ENCODE results near the gene CA11. TPM values are rescaled to one million over a fixed set of nuclear protein-coding genes. Genes with fewer than 3 reads are reported as not detected.
"Not testable (repeated sequence)": the region's sequence is repeated elsewhere in the genome, so short reads cannot be mapped to it uniquely, and the experiment has no call there.

CA11 gene
- total RNA-seq, 1 donor from 2014 or later, result 9.6 TPM

GRCh38 chr19:48641850-48642249 lies 4.1 kb downstream of the CA11 start:
- no peak for DNase-seq (ENCODE audit: low spot score)

GRCh38 chr19:48639483-48640375 lies 6.3 kb downstream of the CA11 start:
- no peak for DNase-seq (ENCODE audit: low spot score)

DNA sequence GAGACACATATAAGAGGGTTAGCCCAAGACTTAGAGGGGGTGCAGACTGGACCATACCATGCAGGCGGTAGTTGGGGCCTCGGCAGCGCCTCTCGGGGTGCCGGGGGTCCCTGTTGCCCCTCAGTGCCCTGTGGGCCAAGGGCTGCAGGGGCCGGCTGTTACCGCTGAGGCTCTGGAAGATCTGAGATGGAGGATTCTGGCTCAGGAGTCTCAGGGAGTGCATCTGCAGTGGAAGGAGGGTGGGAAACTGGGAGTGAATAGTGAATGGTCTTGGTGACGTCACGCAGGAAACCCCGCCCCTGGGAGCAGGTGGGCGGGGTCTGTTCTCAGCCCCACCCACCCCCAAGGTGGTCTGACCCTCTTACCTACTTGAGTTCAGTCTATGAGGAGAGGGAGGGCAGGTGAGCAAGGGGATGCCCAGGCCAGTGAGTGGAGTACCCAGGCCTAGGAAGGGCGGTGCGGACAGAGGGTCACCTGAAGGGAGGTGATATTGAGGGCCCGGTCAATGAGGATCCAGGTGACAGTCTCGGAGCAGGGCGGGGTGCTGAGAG lies 7.1 kb downstream of the CA11 start:
- DNase-seq (ENCODE audit: low spot score), result peak; percentile 51

GRCh38 chr19:48637948-48638830 lies 7.8 kb downstream of the CA11 start:
- DNase-seq (ENCODE audit: low spot score), result peak; percentile 92

DNA sequence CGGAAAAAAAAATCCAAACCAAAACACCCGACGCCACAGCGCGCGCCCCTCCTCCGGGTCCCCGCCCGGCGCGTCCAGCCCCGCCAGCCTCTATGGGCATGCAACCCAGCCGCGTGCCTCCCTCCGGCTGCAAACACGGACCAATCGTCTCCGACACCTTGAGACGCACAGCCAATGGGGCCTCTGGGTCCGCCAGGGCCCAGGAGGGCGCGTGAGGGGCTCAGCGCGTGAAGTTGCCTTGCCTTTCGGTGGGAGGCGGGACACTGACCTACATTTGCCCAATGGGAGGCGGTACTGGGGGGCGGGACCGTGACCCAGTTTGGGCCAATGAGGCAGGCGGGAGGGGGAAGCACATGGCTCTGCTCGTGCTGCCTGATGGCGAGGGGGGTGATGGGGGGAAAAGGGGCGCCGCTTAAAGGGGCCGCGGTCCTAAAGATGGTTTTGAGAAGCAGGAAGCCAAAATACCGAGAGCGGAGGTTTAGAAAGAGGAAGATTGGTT lies 8.5 kb downstream of the CA11 start:
- DNase-seq (ENCODE audit: low spot score), result peak; percentile 100

DNA sequence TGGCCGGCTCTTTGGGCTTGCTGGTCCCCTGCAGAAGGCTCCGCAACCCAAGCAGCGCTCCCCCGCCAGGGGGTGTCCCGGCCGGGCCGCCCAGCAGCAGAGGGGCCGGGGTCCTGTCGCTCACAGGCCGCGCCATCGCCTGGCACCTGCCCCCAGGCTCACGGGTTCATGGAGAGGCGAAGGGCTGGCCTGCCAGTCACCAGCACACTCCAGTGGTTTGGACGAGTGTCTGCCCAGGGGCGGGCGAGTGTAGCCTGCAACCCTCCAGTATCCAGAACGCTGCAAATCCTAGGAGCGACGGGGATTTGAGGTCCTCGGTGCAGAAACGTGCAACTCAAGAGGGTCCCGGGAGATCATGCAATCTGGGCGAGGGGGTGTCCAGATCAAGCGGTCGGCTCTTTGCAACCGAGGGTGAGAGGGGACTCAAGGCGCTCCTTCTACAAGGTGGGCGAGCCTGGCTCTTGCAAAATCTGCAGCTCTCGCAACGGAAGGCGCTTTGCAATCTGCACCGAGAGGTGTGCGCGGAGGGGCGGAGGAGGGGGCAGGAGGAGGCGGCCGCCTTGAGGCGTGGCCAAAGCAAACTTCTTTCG lies 9.0 kb downstream of the CA11 start, which contains the start of gene DBP:
Gene DBP, minus strand, starts transcription at position 521 of the 590 bp plus-strand sequence. Its CDS starts 385 bp downstream, at position 136.
- peak; percentile 78 for DNase-seq (ENCODE audit: low spot score)

DNA sequence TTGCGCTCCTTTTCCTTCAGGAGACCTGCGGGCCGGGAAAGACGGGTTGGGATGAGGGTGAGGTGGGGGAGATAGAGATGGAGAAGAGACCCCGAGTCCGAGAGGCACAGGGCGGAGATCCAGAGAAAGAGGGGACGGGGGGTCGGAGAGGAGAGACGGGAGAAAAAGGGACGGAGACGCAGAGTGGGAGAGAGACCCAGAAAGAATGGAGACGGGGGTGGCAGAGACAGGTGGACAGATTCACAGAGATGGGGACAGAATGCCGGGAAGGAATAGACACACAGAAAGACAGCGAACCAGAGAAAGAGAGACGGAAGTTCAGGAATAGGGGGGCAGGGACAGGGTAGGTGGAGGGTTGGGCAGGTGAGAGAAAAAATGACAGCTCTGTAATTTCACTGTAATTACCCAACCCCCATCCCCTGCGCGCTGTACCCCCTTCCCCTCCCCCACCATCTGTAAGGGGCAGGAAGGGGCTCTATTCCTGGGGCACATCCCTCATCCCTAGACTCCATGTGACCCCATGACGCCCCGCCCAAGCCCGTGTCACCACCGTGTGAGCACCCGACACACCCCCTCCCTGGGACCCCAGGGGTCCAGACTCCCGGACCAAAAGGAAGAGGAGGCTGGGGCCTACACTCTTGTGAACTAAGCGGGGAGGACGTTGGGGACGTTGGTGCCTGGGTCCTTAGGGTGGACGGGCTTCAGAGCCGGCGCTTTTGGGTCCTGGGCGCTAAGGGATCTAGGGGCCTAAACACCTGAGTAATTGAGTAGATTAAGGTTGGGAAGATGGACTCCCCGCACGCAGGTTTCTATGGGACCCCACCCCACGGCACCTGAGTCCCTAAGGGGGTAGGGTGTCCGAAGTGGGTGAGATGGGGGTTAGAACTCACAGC lies 9.8 kb downstream of the CA11 start:
- peak; percentile 77 for DNase-seq (ENCODE audit: low spot score)

DNA sequence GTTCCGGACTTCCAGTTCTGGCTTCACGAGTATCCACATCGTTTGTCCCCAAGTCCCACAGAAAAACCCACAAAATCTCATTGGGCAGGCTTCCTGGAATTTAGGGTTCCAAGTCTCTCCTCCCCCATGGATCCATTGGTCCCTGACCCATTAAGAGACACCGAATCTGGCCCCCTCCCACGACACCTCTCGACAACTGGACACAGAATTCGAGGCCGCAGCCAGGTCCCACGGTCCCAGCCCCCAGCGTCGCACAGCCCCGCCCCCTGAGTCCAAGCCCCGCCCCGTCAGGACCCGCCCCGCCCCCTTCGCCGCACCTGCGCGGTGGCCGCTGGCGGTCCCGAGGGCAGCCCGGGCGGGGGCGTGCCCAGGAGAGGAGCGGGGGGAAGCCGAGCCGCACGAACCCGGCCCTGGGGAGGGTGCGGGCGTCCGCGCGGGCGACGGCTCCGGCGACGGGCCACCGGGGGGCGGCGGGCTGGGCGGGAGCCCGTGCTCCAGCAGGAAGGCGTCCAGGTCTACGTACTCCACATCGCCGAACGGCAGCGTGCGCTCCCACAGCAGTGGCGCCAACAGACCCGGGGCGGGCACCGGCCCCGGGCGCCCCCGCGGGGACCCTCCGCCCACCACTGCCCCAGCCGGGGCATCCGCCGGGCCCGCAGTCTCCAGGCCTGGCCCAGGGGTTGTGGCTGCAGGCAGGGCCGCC lies 10.6 kb downstream of the CA11 start:
- peak; percentile 82 for DNase-seq (ENCODE audit: low spot score)

DNA sequence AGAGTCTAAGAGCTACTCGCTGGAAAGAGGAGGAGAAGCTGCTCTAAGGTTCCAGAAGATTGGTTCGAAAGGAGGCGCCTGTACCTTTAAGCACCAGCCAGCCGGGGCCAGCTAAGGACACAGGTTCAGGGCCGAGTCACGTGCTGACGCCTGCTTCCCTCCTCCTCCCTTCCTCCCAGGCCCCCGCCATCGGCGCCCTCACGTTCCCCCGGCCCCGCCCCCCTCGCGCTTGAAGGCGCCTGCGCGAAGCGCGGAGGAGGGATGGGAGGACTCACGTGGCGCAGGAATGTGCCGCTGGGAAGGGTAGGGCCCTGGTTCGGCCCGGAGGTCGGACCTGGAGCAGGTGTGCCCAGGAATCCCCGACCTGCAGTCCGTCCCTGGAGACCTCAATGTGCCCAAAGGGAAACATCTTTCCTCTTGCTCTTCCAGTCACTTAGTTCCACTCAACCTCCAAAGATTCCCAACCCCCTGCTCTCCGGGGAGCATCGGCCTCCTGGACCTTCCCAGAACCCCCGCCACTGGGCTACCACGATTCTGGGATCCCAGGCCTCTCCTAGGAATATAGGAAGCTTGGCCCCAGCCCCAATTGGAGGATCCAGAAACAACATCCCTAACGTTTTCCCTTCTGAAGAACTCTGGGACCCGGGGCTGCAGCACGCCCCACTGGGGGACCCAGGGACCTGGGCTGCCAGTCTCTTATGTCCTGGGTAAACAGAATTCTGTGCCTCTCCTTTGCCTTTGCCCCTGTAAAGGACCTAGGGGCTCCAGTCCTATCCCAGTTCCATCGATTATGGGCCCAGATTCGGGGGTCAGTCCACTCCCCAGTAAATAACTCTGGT lies 11.3 kb downstream of the CA11 start:
- DNase-seq (ENCODE audit: low spot score), result peak; percentile 98

- no peak for DNase-seq (ENCODE audit: low spot score)
These were observed 12.0 kb downstream of the CA11 start for GRCh38 chr19:48634036-48634342.

DNA sequence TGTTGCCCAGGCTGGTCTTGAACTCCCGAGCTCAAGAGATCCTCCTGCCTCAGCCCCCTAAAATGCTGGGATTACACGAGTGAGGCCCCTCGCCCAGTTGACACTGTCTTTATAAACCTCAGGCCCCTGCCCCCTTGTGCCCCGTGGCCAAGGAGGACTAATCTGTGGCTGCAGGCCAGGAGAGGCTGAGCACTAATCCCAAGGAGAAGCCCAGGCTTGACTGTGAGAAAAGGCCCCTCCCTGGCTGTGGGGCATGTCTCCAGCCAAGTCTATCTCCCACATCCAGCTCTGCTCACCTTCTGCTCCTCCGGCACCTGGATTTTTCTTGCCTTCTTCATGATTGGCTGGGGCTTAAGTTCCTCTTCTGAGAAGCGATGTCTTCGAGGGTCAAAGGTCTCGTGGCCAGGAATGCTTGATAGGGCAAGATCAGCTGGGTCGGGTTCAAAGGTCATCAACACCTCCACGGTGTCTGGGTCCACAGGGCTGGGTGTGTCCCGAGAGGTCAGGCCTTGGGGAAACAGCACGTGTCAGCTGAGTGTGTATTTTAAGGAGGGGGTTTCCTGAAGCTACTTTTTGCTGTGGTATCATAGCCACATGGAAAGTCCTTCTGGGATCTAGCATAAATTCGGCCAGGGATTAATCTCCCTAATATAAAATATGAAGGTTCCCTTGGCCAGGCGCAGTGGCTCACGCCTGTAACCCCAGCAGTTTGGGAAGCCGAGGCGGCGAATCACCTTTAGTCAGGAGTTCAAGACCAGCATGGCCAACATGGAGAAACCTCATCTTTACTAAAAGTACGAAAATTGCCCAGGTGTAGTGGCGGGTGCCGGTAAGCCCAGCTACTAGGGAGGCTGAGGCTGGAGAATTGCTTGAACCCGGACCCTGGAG lies 12.6 kb downstream of the CA11 start:
- DNase-seq (ENCODE audit: low spot score), result peak; percentile 61

DNA sequence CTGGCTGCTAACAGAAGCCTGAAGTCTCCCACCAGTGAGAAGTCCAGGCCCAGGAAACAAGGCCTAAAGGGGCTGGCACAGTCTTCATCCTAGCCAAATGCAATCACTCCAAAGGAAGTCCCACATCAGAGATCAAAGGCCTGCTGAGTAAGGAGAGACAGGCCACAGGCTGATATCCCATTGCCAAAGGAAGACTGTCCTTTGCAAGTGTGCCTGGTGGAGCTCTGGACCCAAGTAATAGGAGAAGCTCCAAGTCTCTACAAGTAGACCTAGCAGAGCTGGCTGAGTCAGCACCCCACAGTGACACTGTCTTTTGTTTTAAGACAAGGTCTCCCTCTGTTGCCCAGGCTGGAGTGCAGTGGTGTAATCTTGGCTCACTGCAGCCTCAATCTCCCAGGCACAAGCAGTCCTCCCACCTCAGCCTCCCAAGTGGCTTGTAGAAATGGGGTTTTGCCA lies 13.3 kb downstream of the CA11 start:
- DNase-seq (ENCODE audit: low spot score), result no peak

- not testable (repeated sequence) for DNase-seq (ENCODE audit: low spot score)
These were observed 13.7 kb downstream of the CA11 start for GRCh38 chr19:48632286-48632685.

DNA sequence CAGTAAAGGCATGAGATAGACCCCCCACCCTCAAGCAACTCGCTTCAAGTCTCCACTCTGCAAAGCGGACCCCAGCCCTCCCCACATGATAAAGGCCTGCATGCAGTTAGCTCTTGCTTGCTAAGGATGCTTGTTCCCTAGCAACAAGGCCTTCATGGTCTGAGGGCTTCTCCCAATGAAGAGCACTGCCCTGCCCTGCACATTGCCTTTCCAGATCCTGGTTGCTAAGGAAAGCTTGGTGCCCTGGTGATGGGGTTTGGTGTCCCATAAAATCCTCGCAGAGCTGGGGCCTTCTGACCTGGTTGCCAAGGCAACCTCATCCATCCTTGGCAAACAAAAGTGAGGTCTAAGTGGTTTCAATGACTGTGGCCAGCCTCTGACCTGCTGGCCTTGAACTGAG lies 14.8 kb downstream of the CA11 start:
- no peak for DNase-seq (ENCODE audit: low spot score)

DNA sequence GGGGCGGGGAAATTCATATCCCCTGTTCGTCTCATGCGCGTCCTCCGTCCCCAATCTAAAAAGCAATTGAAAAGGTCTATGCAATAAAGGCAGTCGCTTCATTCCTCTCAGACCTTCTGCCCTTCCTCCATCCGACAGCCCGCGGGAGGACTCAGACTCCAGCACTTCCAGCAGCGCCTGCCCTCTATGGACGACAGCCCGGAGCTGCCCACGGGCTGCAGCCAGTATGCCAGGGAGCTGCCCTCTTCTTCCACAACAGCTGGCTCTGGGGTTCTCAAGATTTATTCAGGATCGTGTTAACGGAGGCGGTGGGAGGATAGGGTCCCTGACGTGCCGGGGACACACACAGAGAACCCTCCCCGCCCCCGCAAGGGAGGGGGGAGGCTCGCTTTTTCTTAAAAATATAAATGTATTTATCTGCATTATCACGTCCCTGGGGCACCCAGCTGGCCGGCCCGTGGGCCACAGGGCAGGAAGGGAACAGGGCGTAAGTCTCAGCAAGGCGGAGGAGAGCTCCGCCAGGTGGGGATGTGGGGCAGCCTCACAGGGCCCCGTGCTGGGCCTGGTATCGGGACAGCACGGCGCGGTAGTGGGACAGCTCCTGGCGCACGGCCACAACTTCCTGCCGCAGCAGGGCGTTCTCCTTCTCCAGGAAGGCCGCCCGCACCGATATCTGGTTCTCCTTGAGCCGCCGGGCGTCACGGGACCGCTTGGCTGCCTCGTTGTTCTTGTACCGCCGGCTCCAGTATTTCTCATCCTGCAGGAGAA lies 15.5 kb downstream of the CA11 start:
- peak; percentile 71 for DNase-seq (ENCODE audit: low spot score)

GRCh38 chr19:48629599-48630295 lies 16.2 kb downstream of the CA11 start:
- peak; percentile 72 for DNase-seq (ENCODE audit: low spot score)

GRCh38 chr19:48629297-48629598 lies 16.7 kb downstream of the CA11 start:
- no peak for DNase-seq (ENCODE audit: low spot score)
